GM19438 (cell line): ENCODE results near the gene C16orf96.

Source experiments
- ATAC-seq: cut with Tn5 transposase; IDR thresholded peaks from one replicate; pipeline ENCODE4 v1.9.1; 2021; ENCODE audit warnings: low read depth; ENCODE audit not compliant: unreplicated experiment

The C16orf96 gene

GRCh38 chr16:4524571-4524970, 31.6 kb upstream of the C16orf96 start:
- ATAC-seq = no peak

GRCh38 chr16:4525069-4525468, 31.1 kb upstream of the C16orf96 start:
- ATAC-seq = no peak

GRCh38 chr16:4525634-4526277, 30.4 kb upstream of the C16orf96 start:
- ATAC-seq = no peak

- ATAC-seq = no peak
Measured at GRCh38 chr16:4529085-4530060, 26.8 kb upstream of the C16orf96 start.

- ATAC-seq = no peak
Measured at GRCh38 chr16:4531811-4532210, 24.3 kb upstream of the C16orf96 start.

- no peak for ATAC-seq
Measured at GRCh38 chr16:4532238-4532637, 23.9 kb upstream of the C16orf96 start.

GRCh38 chr16:4533490-4533889, 22.6 kb upstream of the C16orf96 start:
- no peak for ATAC-seq

GRCh38 chr16:4534151-4534790, 21.9 kb upstream of the C16orf96 start:
- no peak for ATAC-seq

GRCh38 chr16:4535627-4536108, 20.5 kb upstream of the C16orf96 start:
- no peak for ATAC-seq

GRCh38 chr16:4536391-4537106, 19.6 kb upstream of the C16orf96 start:
- no peak for ATAC-seq

- ATAC-seq = peak; percentile 23
Measured at GRCh38 chr16:4537376-4538343, 18.5 kb upstream of the C16orf96 start.

- ATAC-seq = peak; percentile 78
Measured at GRCh38 chr16:4538350-4539235, 17.5 kb upstream of the C16orf96 start, which contains the start of gene CDIP1. Gene CDIP1 (minus strand): TSS chr16:4538773. CDS start chr16:4514130, 24,643 bp downstream.

- ATAC-seq = no peak
Measured at GRCh38 chr16:4539716-4540284, 16.3 kb upstream of the C16orf96 start.

- no peak for ATAC-seq
Measured at GRCh38 chr16:4544473-4544872, 11.7 kb upstream of the C16orf96 start.

- ATAC-seq = no peak
Measured at GRCh38 chr16:4548124-4548523, 8.0 kb upstream of the C16orf96 start.

GRCh38 chr16:4550591-4550990, 5.5 kb upstream of the C16orf96 start:
- ATAC-seq = no peak

GRCh38 chr16:4552541-4552940, 3.6 kb upstream of the C16orf96 start:
- no peak for ATAC-seq

- no peak for ATAC-seq
Measured at GRCh38 chr16:4556580-4556979, 440 bp downstream of the C16orf96 start.
